DOHH2 (cell line): ENCODE results near the gene LYRM4.

Experiments
- H3F3A ChIP-seq: fragments of 200-600 bp; sonication (generic), shearing (Covaris generic); 2 replicates; pipeline ENCODE4 v1.6.0; 2016; ENCODE audit warnings: antibody characterized with exemption, mild to moderate bottlenecking; ENCODE audit not compliant: control insufficient read depth, insufficient read depth
- H3K27ac ChIP-seq: fragments of 200-600 bp; sonication (generic); 2 replicates; pipeline ENCODE4 v1.5.1; 2014; ENCODE audit warnings: low read depth, mild to moderate bottlenecking, low read length, moderate library complexity
- H3K27me3 ChIP-seq: fragments of 200-600 bp; sonication (generic); 2 replicates; pipeline ENCODE4 v1.6.1; 2014; ENCODE audit warnings: mild to moderate bottlenecking, low read length, mixed read lengths; ENCODE audit not compliant: control insufficient read depth
- H3K36me3 ChIP-seq: fragments of 200-600 bp; sonication (generic); 2 replicates; pipeline ENCODE4 v1.6.1; 2014; ENCODE audit warnings: mild to moderate bottlenecking, low read length, moderate library complexity, mixed read lengths; ENCODE audit not compliant: control insufficient read depth
- H3K4me1 ChIP-seq: fragments of 200-600 bp; sonication (generic); 2 replicates; pipeline ENCODE4 v1.6.1; 2014; ENCODE audit warnings: mild to moderate bottlenecking, low read length, mixed read lengths; ENCODE audit not compliant: control insufficient read depth
- H3K4me2 ChIP-seq: fragments of 200-600 bp; sonication (generic); 2 replicates; pipeline ENCODE4 v1.6.0; 2014; ENCODE audit warnings: mild to moderate bottlenecking, low read length, moderate library complexity
- H3K4me3 ChIP-seq: fragments of 200-600 bp; sonication (generic); 2 replicates; pipeline ENCODE4 v1.5.1; 2014; ENCODE audit warnings: mild to moderate bottlenecking, low read length, mixed read lengths
- H3K79me2 ChIP-seq: fragments of 200-600 bp; sonication (generic); 2 replicates; pipeline ENCODE4 v1.6.1; 2014; ENCODE audit warnings: mild to moderate bottlenecking, low read length, mixed read lengths; ENCODE audit not compliant: control insufficient read depth
- H3K9me2 ChIP-seq: fragments of 200-600 bp; sonication (generic); replicated peaks from 2 replicates; pipeline ENCODE4 v1.6.1; 2014; ENCODE audit warnings: mild to moderate bottlenecking, low read length, mixed read lengths; ENCODE audit not compliant: control insufficient read depth
- H3K9me3 ChIP-seq: fragments of 200-600 bp; sonication (generic); 2 replicates; pipeline ENCODE4 v1.6.1; 2014; ENCODE audit warnings: antibody characterized with exemption, low read length, mixed read lengths; ENCODE audit not compliant: control insufficient read depth, insufficient read depth
- H4K20me1 ChIP-seq: fragments of 200-600 bp; sonication (generic); 2 replicates; pipeline ENCODE4 v1.6.0; 2014; ENCODE audit warnings: low read depth, mild to moderate bottlenecking, antibody characterized with exemption, low read length, moderate library complexity; ENCODE audit not compliant: control insufficient read depth, insufficient read depth
- EZH2phosphoT487 ChIP-seq: fragments of 200-600 bp; sonication (generic); IDR thresholded peaks from 2 replicates; pipeline ENCODE4 v1.6.1; 2017; ENCODE audit warnings: borderline replicate concordance, mild to moderate bottlenecking, antibody characterized with exemption, low read length, moderate library complexity, mixed read lengths
- TF ChIP-seq, protein P1 (sequence below): fragments of 200-600 bp; sonication (generic); IDR thresholded peaks from one replicate; pipeline ENCODE4 v1.5.1; 2014; ENCODE audit warnings: antibody characterized with exemption, mild to moderate bottlenecking, low read depth, low read length; ENCODE audit not compliant: poor library complexity, severe bottlenecking

LYRM4 gene

DNA sequence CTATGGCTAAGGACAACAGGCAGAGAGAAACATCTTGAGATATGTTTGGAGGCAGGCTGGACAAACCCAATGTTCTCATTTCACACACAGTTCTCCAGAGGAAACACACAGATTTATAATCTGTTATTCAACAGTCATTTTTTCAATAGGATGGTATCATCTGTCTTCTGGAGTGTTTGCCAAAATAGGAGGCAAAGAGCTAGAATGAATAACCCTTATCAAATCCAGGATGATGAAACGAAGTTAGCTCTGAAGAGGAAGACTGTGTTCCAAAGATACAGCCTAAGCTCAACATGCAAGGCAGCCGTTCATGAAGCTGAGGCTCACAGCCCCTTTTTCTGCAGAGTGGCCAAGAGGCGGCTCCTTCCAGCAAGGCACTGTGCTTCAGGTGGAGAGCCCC is 104.8 kb downstream of the LYRM4 start:
- no peak overlapping the region for H3K27ac ChIP-seq
- H3F3A ChIP-seq = no peaks in the 10 kb centered on the region
- no peaks in the 10 kb centered on the region for H3K36me3 ChIP-seq
- no peaks in the 10 kb centered on the region for H4K20me1 ChIP-seq
- H3K9me2 ChIP-seq = no peaks in the 10 kb centered on the region
- H3K79me2 ChIP-seq = no peaks in the 10 kb centered on the region
- H3K4me2 ChIP-seq = no peak overlapping the region
- no peaks in the 10 kb centered on the region for H3K4me1 ChIP-seq
- no peaks in the 10 kb centered on the region for H3K9me3 ChIP-seq
- no peak overlapping the region for H3K4me3 ChIP-seq
- no peaks in the 10 kb centered on the region for H3K27me3 ChIP-seq
- TF ChIP-seq, protein P1, sequence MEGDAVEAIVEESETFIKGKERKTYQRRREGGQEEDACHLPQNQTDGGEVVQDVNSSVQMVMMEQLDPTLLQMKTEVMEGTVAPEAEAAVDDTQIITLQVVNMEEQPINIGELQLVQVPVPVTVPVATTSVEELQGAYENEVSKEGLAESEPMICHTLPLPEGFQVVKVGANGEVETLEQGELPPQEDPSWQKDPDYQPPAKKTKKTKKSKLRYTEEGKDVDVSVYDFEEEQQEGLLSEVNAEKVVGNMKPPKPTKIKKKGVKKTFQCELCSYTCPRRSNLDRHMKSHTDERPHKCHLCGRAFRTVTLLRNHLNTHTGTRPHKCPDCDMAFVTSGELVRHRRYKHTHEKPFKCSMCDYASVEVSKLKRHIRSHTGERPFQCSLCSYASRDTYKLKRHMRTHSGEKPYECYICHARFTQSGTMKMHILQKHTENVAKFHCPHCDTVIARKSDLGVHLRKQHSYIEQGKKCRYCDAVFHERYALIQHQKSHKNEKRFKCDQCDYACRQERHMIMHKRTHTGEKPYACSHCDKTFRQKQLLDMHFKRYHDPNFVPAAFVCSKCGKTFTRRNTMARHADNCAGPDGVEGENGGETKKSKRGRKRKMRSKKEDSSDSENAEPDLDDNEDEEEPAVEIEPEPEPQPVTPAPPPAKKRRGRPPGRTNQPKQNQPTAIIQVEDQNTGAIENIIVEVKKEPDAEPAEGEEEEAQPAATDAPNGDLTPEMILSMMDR = no peak
- TF ChIP-seq EZH2phosphoT487 = no peak

DNA sequence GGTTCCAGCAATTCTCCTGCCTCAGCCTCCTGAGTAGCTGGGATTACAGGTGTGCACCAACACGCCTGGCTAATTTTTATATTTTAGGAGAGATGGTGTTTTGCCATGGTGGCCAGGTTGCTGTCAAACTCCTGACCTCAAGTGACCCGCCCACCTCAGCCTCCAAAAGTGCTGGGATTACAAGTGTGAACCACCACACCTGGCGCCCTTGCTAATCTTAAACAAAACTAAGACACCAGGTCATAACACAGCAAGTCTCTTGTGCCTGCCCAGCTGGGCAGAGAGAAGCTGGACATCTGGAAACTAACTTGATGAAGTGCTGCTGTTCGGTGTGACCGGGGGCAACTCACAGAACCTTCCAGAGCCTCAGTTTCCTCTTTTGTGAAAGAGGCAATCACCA is 107.6 kb downstream of the LYRM4 start:
- H3F3A ChIP-seq = no peaks in the 10 kb centered on the region
- H3K9me2 ChIP-seq = no peaks in the 10 kb centered on the region
- no peak overlapping the region for H3K4me3 ChIP-seq
- no peaks in the 10 kb centered on the region for H3K27me3 ChIP-seq
- H3K36me3 ChIP-seq = no peaks in the 10 kb centered on the region
- no peak for TF ChIP-seq EZH2phosphoT487
- TF ChIP-seq, protein P1 = no peak
- no peaks in the 10 kb centered on the region for H4K20me1 ChIP-seq
- H3K4me1 ChIP-seq = no peaks in the 10 kb centered on the region
- no peak overlapping the region for H3K27ac ChIP-seq
- no peaks in the 10 kb centered on the region for H3K79me2 ChIP-seq
- no peak overlapping the region for H3K4me2 ChIP-seq
- H3K9me3 ChIP-seq = no peaks in the 10 kb centered on the region

DNA sequence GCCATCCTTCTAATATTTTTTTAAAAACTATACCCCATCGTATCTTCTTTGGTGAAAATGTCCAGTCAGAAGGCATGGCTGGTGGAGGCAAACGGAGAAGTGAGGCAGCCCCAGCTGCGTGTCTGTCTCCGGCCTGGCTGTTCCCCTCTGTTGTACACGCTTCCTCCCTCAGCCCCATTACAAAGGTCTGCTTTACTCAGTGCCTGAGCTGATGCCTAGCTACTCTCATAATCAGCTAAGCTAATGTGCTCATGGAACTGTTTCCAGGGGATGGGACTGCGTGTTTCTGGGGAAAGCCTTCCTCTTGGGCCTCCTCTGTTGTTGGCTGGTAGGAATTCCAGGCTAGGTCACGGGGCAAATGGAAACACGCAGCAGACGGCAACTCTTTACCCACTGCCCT is 108.3 kb downstream of the LYRM4 start:
- TF ChIP-seq, protein P1 = no peak
- no peak for TF ChIP-seq EZH2phosphoT487
- H3K36me3 ChIP-seq = no peaks in the 10 kb centered on the region
- no peaks in the 10 kb centered on the region for H3K9me2 ChIP-seq
- H3F3A ChIP-seq = no peaks in the 10 kb centered on the region
- H3K79me2 ChIP-seq = no peaks in the 10 kb centered on the region
- H3K4me2 ChIP-seq = no peak overlapping the region
- no peaks in the 10 kb centered on the region for H4K20me1 ChIP-seq
- no peaks in the 10 kb centered on the region for H3K27me3 ChIP-seq
- no peaks in the 10 kb centered on the region for H3K4me1 ChIP-seq
- no peak overlapping the region for H3K27ac ChIP-seq
- no peaks in the 10 kb centered on the region for H3K9me3 ChIP-seq
- H3K4me3 ChIP-seq = no peak overlapping the region

DNA sequence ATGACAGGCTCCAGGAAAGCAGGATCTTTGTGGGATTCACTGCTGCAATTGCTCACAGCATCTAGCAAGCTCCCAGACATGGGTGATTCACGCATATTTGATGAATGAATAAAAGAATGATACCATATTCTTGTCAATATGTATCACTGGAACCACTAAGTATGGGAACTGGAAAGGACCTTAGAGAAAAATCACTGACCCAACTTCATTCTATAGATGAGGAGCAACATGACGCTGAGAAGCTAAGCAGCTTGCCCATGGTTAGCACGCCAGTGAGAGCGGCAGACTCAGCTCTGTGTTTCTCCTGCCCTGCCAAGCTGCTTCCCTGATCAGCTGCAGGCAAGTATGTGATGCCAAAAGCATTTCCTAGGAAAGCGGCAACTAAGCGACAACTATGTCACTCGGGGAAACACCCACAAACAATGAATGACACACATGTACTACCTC is 108.8 kb downstream of the LYRM4 start:
- no peaks in the 10 kb centered on the region for H3K4me1 ChIP-seq
- H3K9me3 ChIP-seq = no peaks in the 10 kb centered on the region
- H3K27me3 ChIP-seq = no peaks in the 10 kb centered on the region
- no peak overlapping the region for H3K4me3 ChIP-seq
- no peak for TF ChIP-seq EZH2phosphoT487
- TF ChIP-seq, protein P1 = no peak
- H3K27ac ChIP-seq = no peak overlapping the region
- no peaks in the 10 kb centered on the region for H3K36me3 ChIP-seq
- H4K20me1 ChIP-seq = no peaks in the 10 kb centered on the region
- no peaks in the 10 kb centered on the region for H3F3A ChIP-seq
- H3K9me2 ChIP-seq = no peaks in the 10 kb centered on the region
- no peak overlapping the region for H3K4me2 ChIP-seq
- no peaks in the 10 kb centered on the region for H3K79me2 ChIP-seq
